HG03045 (cell line): ENCODE data around the gene GORASP2.

Experiments
- ATAC-seq: cut with Tn5 transposase; IDR thresholded peaks from one replicate; pipeline ENCODE4 v1.9.1; 2021; ENCODE audit warnings: mild to moderate bottlenecking, moderate library complexity; ENCODE audit not compliant: unreplicated experiment

GORASP2 gene

DNA sequence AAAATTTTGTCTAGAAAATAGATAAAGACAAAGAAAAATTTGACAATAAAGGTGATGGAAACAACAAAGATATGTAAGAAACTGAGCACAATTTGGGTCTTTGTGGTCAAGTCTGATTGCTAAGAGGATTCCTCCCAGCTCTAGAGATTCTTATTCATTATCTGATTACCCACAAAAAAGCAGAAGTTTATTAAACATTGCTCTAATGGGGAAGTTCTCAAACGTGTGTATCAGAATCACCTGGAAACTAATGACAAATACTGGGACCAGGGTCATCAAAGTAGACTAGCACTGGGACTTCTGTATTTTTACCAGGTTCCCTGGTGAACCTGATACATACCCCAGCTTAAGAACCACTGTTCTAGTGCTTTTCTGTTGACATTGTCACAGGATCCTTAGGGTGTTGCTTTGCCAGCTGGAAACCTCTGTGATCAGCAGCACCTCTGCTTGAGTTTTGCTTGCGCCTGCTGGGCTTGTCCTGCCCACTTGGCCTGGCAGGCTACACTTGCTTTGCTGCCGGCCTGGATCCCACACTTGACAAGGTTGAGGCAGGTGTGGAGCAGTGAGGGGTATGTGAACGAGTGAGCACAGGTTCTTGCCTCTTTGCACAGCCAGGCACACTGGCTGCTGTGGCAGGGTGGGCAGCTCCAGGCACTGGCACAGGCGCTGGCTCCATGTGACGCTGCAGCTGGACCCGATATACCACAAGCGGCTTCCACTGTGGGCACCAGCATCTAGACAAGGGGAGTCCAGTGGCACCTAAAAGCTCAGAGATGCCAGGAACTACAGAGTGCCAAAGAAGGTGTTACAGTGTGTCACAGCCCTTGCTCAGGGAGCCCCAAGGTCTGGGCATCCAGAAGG lies 6.2 kb upstream of the GORASP2 start:
- ATAC-seq: no peak

DNA sequence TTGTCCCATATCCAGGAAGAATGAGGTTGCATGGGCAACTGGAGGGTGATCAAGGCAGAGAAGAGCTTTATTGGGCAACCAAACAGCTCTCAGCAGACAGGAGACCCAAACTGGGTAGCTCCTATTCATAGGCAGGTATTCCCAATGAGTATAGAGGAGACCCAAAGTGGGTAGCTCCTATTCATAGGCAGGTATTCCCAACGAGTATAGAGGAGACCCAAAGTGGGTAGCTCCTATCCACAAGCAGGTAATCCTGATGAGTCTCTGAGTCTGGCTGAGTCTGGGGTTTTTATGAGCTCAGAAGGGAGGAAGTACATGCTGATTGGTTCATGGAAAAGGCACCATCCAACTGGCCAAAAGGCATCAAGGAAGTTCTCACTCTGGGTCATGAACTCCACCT lies 5.3 kb upstream of the GORASP2 start:
- ATAC-seq: no peak

DNA sequence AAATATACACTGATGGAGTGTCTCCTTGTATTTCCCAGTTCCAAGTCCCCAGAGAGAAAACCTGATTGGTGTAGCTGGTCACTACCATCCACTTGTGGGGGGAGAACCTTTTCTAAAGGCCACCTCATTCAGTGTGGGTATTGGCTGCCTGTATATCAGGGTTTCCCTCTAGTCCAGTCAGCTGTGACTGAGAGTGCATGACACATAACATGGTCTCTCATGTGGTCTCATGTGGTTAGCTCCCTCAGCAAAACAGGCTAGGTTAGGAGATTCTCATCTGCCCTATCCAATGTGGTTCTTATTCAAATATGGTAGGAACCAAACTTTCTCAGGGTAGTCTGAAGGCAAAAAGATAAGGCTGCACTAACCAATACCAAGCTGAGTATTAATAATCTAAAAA lies 4.1 kb upstream of the GORASP2 start:
- ATAC-seq: no peak

DNA sequence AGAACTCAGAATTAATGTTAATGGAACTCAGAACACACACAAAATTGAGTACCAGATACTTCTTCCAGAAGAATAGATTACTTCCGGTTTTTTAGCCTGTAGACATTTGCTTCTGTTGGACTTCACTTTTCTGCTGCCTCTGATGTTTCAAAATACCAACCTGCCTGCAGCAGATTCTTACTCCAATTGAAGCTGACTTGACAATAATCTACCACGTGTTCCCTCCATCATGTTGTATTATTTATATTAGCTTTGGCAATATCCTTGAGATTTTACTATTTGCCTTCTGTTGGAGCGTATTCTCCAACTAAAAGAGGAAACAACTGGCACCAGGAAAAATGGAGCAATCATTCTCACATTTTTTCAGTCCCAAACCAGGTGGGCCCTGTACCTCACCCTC lies 3.1 kb upstream of the GORASP2 start:
- no peak for ATAC-seq

DNA sequence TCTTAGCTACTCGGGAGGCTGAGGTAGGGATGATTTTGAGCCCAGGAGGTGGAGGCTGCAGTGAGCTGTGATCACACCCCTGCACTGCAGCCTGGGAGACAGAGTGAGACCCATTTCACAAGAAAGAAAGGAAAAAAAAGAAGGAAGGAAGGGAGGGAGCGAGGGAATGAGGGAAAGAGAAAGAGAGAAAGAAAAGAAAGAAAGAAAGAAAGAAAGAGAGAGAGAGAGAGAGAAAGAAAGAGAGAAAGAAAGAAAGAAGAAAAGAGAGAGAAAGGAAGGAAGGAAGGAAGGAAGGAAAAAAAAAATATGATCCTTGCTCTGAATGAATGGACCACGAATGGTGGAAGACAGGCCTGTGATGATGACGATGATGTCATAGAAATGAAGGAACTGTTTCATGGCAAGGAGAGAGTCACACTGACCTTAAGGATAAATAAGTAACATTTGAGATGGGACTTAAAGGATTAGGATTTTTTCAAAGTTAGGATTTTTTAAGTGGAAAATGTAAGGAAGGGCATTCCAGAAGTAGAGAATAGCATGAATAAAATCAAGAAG lies 2.2 kb upstream of the GORASP2 start:
- ATAC-seq: no peak

DNA sequence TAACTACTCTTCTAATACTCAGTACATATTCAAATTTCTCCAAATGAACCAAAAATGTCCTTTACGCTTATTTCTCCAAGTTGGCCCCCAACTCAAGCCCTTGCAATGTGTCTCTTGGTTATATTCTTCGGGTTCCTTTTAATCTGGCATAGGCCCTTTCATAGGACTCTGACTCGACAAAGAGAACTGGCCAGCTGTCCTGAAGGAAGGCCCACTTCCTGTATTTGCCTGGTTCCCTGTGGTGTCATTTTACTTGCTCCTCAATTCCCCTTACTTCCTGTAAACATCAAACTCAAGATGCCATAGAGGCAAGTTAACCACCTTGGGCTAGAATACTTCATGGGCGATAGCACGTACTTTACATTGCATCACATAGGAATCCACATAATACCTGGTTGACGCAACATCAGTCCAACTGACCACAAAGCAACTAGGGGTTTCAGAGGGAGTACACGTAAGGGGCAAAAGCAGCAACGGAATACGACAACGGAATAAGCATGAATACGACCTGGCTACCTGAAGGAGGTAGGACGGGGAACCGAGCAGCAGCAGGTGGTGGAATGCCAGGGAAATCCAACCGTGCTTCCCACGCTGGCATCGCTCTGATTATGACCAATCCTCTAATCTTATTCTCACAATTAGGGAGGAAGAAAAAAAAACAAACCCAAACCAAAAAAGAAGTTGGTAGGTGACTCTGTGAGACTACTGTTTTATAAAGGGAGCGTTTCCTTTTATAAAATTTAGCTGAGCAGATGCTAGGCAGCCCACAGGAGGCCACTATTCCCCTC lies 823 bp upstream of the GORASP2 start:
- no peak for ATAC-seq

DNA sequence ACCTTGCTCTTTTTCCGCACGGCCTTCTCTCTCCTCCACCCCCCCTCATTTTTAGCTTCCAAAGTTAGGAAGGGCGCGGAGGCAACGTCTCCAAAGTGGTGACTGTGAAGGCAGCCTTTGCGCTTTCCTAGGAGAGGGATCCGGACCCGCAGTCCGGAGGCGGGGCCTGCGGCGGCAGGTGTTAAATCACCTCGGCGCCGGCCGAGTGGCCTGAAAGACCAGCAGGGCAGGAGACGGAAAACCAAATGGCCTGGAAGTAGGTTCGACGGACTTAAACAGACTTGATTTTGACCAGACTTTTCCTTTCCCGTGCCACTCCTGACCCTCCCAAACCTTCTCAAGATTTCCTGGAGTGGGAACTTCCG lies 615 bp downstream of the GORASP2 start:
- ATAC-seq: peak; percentile 15

DNA sequence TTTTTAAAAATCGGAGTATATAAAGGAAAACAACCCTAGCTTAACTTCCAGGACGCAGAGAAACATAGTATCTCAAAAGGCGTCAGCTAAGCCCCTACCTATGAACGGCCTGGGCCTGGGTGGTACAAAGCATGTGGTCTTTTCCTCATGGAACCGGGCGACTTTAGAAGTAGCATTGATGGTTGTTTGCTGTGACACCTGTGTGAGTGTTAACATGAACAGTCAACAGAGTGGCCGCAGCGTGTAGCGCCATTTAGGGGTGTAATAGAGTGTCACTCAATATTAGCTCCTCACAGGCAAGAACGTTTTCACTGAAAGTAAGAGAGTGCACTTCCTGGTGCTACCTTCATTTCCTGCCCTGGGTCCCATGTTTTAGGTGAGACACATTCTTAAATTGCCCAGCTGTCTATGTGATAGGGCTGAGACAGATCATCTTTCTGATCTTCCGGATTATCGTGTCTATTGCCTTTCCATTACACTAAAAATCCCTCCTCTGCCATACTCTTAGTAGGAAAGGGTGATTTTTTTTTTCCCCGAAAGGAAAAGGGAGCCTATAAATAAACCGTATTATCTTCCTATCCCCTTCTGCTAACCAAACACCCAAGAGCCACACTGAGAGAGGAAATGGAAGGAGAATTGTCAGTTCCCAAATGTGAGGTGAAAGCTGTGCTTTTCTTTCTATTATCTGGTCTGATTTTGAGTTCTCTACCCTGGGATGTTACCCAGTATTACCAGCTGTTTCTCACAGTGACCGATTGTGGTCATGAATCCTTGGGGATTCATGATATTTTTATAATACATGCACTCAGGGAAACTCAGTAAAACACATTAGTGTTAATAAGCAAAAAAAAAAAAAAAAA lies 1.3 kb downstream of the GORASP2 start:
- no peak for ATAC-seq

DNA sequence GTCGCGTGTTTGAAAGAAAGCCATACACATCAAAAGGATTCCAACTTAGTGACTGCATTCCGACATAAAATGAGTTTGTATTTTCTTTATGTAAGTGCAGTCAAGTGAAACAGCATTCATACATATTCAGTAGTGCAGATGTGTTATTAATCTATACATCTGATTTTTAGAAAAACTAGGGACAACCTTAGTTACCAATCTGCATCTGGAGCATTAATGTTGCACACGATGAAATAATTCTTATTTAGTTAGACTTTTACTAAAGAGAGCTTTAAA lies 1.9 kb downstream of the GORASP2 start:
- no peak for ATAC-seq

DNA sequence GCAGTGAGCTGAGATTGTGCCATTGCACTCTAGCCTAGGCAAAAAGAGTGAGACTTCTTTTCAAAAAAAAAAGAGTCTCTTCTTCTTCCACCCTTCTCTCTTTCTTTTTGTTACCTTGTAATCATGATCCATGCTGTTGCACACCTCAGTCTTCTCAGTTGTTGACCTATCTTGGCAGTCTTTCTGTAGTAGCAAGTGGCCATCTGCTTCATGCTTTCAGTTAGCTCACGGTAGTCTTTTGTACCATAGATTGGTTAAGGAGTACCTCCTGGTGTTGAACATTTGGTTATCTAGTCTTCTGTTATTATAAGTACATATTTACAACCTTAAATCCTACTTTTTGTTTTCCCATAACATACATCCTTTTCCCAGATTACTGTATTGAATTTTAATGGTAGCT lies 3.1 kb downstream of the GORASP2 start:
- no peak for ATAC-seq

DNA sequence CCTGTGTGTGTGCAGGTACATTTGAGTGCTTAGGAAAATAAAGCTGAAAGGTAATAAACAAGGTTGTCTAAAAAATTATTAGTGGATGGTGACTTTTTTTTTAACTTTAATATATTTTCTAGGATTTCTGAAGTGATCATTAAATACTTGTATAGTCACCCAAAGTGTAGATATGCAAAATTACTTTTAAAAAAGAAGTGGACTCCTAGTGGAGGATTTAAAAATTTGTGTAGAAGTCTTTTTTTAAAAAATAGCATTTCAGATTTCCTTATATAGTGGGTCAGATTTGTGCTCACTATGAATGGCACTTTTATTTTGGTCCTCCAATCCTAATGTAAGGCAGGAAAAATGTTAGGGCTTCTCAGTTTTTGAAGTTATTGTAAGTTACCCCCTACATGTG lies 3.9 kb downstream of the GORASP2 start:
- no peak for ATAC-seq

DNA sequence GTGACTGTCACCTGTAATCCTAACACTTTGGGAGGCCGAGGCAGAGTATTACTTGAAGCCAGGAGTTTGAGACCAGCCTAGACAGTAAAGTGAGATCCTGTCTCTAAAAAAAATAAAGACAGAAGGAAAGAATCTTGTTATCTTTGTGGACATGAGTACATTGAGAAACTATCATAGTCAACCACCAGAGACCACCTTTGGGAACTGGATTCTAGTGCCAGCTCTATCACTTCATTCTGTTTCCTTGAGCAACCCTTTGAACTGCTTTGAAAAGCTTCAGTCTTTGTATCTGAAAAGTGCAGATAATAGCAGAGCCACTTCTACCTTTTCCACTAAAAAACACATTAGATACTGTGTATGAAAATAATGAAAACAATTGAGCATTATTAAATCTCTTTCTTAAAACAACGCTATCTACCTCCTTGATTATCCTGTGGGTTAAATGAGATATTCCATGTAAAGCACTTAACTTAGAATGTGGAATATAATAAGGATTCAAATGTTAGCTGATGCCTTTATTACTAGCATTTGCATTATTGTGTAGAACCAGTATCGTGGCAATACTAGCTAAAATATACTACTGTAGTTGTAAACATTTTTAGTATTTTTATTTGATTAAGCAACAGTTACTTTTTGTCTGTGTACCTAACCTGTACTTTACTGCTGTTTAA lies 8.8 kb downstream of the GORASP2 start:
- ATAC-seq: no peak

DNA sequence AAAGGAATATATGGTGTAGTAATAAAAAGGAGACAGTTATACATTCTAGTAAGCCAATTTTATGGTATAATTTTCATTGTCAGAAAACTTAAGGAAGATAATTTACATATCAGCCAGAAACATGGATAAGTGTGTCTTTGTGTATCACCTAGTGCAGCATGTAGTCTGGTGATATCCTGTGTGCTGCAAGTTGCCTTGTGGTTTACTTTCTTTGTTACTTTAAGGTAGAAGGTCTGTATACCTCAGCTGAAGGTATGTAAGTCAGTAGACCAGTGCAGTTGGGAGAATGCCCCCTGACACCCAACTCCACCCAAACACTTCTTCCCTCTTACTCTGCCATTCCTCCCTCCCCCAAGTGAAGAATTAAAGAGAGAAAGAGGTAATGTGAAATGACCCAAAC lies 11.0 kb downstream of the GORASP2 start:
- ATAC-seq: no peak

DNA sequence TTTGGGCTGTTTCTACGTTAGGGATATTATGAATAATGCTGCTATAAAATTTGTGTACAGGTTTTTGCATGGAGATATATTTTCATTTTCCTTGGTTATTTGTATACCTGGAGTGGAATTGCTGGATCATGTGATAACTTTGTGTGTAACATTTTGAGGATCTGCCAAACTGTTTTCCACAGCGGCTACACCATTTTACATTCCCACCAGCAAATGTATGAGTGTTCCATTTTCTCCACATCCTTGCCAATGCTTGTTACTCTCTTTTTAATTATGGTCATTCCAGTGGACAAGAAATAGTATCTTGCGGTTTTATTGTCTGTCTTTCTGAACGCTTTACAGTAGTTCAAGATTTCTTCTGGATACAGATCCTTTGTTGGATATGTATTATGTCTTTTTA lies 13.6 kb downstream of the GORASP2 start:
- ATAC-seq: no peak

DNA sequence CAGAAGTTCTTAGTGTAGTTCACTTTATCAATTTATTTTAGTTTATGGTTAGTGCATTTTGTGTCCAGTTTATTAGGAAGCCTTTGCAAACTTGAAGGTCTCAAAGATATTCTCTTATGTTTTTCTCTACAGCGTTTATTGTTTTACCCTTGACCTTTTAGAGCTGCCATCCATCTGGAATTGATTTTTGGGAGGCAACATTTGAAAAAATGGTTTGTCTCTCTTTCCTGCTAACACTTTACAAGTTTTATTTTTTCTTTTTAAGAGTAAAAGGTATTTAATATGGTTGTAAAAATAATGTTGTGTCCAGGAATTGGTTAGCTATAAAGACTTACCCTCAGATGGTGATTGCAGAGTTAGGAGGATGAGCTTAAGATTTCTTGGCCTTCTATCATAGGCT lies 14.0 kb downstream of the GORASP2 start:
- no peak for ATAC-seq

DNA sequence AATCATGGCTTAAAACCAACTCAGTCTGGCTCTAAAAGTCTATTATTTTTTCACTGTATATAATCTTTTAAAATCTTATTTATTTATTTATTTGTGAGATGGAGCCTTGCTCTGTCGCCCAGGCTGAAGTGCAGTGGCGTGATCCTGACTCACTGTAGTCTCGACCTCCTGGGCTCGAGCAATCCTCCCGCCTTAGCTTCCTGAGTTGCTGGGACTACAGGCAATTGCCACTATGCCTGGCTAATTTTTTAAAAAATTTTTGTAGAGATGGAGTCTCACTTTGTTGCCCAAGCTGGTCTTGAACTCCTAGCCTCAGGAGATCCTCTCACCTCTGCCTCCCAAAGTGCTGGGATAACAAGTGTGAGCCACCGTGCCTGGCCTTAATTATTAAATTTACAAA lies 14.5 kb downstream of the GORASP2 start:
- ATAC-seq: no peak

DNA sequence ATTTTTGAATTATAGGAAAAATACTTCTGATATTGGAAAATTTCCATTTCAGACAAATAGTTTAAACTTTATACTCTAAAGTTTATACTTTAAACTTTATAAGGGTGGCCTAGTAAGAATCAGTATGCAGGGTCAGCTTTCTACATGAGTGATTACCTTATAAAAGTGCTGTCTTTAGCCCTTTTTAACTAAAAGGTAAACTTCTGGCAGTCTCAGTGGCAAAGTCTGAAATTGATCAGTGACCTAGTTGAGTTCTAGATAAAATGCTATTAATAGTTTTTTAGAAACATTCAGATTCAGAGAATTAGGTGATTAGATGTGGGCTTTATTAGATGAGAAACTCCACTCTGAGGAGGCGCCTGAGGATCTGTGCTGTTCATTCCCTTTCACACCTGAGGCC lies 15.5 kb downstream of the GORASP2 start:
- no peak for ATAC-seq

DNA sequence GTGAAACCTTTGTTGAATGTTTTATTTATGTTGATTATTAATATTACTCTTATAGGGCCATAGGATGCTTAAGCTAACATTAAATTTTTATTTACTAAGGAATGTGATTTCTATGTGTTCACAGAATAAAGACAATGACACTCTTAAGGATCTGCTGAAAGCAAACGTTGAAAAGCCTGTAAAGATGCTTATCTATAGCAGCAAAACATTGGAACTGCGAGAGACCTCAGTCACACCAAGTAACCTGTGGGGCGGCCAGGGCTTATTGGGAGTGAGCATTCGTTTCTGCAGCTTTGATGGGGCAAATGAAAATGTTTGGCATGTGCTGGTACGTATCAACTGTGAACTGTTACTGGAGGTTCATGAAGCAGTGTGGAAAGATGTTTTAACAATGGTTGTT lies 20.4 kb downstream of the GORASP2 start:
- no peak for ATAC-seq

DNA sequence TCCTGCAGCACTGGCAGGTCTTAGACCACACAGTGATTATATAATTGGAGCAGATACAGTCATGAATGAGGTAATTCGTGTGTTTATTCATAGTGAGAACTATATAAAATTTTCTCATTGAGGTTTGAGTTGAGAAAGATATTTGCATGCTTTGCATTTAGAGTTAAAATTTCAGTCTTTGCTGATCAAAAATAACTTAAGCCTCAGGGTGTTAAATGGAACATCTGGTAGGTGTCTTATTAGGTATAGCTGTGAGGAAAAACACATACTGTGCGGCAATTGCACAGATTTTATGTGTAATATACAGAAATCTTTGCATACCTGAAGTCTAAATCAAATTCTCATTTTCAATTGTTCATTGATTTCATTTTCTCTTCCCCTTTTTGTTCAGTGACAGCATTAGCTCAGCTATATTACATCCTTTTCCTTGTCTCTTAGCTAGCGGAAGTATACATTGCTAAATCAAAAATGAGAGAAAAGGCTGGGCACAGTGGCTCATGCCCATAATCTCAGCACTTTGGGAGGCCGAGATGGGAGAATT lies 21.2 kb downstream of the GORASP2 start:
- peak; percentile 63 for ATAC-seq

DNA sequence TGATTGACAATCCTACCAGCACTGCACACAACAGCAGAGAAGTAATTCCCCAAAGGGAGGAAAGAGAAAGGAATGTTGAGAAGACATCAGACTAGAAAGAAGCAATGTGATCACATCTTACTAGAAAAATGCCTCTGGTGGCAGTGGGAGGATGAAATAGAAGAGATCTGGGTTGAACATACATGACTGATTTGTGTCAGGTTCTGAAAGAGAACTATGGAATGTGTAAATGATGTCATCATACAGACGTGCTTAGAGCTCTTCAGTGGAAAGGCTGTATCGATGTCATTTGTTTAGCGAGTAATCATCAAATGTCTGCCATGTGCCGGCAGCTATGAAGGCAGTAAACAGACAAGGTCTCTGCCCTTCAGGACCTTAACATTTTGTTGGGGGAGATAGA lies 24.9 kb downstream of the GORASP2 start:
- ATAC-seq: no peak

DNA sequence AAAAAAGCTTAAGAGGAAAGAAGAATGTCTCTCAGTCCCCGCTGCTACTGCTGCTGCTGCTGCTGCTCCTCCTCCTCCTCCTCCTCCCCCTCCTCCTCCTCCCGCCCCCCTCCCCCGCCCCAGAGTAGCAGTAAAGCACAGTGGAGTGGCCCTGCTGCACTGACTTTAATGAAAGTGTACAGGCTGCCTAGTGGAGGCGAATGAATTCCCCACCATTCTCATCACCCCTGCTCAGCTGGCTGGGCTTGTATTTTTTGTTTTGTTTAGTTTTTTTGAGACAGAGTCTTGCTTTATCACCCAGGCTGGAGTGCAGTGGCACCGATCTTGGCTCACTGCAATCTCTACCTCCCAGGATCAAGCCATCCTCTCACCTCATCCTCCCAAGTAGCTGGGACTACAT lies 34.3 kb downstream of the GORASP2 start:
- no peak for ATAC-seq
